ENCODE measurements around the gene ARMC5.

- no peak for TF ChIP-seq CTCF (conservative IDR thresholded peaks at IDR 0.05)
- TF ChIP-seq ZFX (IDR thresholded peaks at IDR 0.05), result no peak
These were observed 32.6 kb downstream of the ARMC5 start for GRCh38 chr16:31491778-31492418.
